Measurements from ENCODE around the gene HNMT.

Gene HNMT

DNA sequence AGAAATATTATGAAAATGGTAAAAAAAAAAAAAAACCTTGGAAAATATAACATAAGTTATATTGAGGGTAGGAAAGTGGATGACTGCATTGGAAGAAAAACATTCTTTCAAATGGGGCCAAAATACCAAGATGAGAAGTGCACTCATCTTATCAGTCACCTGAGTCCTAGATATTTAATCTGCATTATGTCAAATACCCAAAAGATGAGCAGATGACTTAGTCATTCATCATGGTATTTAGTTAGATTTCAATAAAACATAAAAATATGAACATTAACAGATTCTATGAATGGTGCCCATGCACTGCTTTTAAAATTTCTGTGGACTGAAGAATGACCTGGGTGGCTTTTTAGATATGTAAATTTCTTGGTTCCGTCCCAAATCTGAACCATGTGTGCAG is 56.9 kb downstream of the HNMT start:
- TF ChIP-seq, protein P1, sequence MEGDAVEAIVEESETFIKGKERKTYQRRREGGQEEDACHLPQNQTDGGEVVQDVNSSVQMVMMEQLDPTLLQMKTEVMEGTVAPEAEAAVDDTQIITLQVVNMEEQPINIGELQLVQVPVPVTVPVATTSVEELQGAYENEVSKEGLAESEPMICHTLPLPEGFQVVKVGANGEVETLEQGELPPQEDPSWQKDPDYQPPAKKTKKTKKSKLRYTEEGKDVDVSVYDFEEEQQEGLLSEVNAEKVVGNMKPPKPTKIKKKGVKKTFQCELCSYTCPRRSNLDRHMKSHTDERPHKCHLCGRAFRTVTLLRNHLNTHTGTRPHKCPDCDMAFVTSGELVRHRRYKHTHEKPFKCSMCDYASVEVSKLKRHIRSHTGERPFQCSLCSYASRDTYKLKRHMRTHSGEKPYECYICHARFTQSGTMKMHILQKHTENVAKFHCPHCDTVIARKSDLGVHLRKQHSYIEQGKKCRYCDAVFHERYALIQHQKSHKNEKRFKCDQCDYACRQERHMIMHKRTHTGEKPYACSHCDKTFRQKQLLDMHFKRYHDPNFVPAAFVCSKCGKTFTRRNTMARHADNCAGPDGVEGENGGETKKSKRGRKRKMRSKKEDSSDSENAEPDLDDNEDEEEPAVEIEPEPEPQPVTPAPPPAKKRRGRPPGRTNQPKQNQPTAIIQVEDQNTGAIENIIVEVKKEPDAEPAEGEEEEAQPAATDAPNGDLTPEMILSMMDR (IDR thresholded peaks at IDR 0.05; ENCODE audit: low read depth, low read length, poor library complexity, severe bottlenecking), result no peak
- no peak for TF ChIP-seq EZH2phosphoT487 (IDR thresholded peaks at IDR 0.05; ENCODE audit: borderline replicate concordance, low read length)
- H3K4me1 ChIP-seq (ENCODE audit: control insufficient read depth, low read length), result no peaks in the 10 kb centered on the region

DNA sequence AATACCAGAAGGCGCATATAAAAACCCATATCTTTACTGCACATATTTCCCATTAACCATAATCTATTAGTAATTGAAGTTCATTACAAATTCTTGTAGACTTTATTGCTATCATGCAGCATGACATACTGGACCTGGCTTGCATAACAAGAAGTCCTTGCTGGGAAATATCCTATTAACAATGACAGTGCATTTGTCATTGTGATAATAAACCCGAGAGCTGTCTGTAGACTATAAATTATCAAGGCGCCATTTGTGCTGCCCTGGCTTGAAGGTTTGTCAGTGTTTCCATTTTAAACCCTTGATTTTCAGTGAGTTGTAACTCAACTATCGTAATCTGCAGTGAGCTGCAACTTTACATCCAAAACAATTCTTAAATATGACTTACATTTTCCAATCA is 59.0 kb downstream of the HNMT start:
- TF ChIP-seq, protein P1 (IDR thresholded peaks at IDR 0.05; ENCODE audit: low read depth, low read length, poor library complexity, severe bottlenecking), result no peak
- no peak for TF ChIP-seq EZH2phosphoT487 (IDR thresholded peaks at IDR 0.05; ENCODE audit: borderline replicate concordance, low read length)
- H4K20me1 ChIP-seq (ENCODE audit: control insufficient read depth, insufficient read depth, low read depth, low read length), result no peaks in the 10 kb centered on the region
- H3K27me3 ChIP-seq (ENCODE audit: control insufficient read depth, low read length), result no peaks in the 10 kb centered on the region
- no peaks in the 10 kb centered on the region for H3K9me3 ChIP-seq (ENCODE audit: control insufficient read depth, insufficient read depth, low read length)
- H3K36me3 ChIP-seq (ENCODE audit: control insufficient read depth, low read length), result no peaks in the 10 kb centered on the region
- no peak overlapping the region for H3K27ac ChIP-seq (ENCODE audit: low read depth, low read length)
- H3K4me2 ChIP-seq (ENCODE audit: low read length), result no peak overlapping the region
- H3K79me2 ChIP-seq (ENCODE audit: control insufficient read depth, low read length), result no peaks in the 10 kb centered on the region
- no peaks in the 10 kb centered on the region for H3K4me1 ChIP-seq (ENCODE audit: control insufficient read depth, low read length)
- no peaks in the 10 kb centered on the region for H3F3A ChIP-seq (ENCODE audit: control insufficient read depth, insufficient read depth)
- H3K4me3 ChIP-seq (ENCODE audit: low read length), result no peak overlapping the region
- H3K9me2 ChIP-seq (replicated peaks; ENCODE audit: control insufficient read depth, low read length), result no peaks in the 10 kb centered on the region; the same call in 1 of the 2 replicates

More for the DNA sequence above, 56.9 kb downstream of the HNMT start:
- no peaks in the 10 kb centered on the region for H3K9me3 ChIP-seq (ENCODE audit: control insufficient read depth, insufficient read depth, low read length)
- no peaks in the 10 kb centered on the region for H4K20me1 ChIP-seq (ENCODE audit: control insufficient read depth, insufficient read depth, low read depth, low read length)
- H3K36me3 ChIP-seq (ENCODE audit: control insufficient read depth, low read length), result no peaks in the 10 kb centered on the region
- H3K27me3 ChIP-seq (ENCODE audit: control insufficient read depth, low read length), result no peaks in the 10 kb centered on the region
- no peaks in the 10 kb centered on the region for H3K79me2 ChIP-seq (ENCODE audit: control insufficient read depth, low read length)
- H3K4me3 ChIP-seq (ENCODE audit: low read length), result no peak overlapping the region
- H3K9me2 ChIP-seq (replicated peaks; ENCODE audit: control insufficient read depth, low read length), result no peaks in the 10 kb centered on the region; the same call in 1 of the 2 replicates
- no peaks in the 10 kb centered on the region for H3F3A ChIP-seq (ENCODE audit: control insufficient read depth, insufficient read depth)
- H3K4me2 ChIP-seq (ENCODE audit: low read length), result no peak overlapping the region
- H3K27ac ChIP-seq (ENCODE audit: low read depth, low read length), result no peak overlapping the region

DNA sequence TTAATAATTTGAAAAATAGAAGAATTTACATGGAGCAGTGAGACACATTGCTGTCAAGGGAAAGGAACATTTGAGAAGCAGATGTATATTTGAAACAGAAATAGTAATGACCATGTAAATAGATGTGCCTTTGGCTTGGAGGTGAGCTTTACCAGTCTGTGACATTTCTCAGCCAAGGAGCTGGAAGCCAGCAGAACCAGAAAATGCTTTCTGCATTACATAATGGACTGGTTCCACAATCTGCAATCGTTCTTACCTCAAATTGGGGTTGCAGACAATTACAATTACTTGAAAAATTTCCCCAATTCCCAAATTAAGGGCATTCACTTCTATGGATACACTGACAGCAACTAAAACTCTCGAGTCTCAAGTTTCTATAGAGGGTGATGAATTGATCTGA is 59.7 kb downstream of the HNMT start:
- no peak for TF ChIP-seq EZH2phosphoT487 (IDR thresholded peaks at IDR 0.05; ENCODE audit: borderline replicate concordance, low read length)
- TF ChIP-seq, protein P1 (IDR thresholded peaks at IDR 0.05; ENCODE audit: low read depth, low read length, poor library complexity, severe bottlenecking), result no peak
- H3K79me2 ChIP-seq (ENCODE audit: control insufficient read depth, low read length), result no peaks in the 10 kb centered on the region
- H3K9me2 ChIP-seq (replicated peaks; ENCODE audit: control insufficient read depth, low read length), result no peaks in the 10 kb centered on the region; the same call in 1 of the 2 replicates
- no peaks in the 10 kb centered on the region for H4K20me1 ChIP-seq (ENCODE audit: control insufficient read depth, insufficient read depth, low read depth, low read length)
- H3F3A ChIP-seq (ENCODE audit: control insufficient read depth, insufficient read depth), result no peaks in the 10 kb centered on the region
- H3K4me3 ChIP-seq (ENCODE audit: low read length), result no peak overlapping the region
- no peaks in the 10 kb centered on the region for H3K9me3 ChIP-seq (ENCODE audit: control insufficient read depth, insufficient read depth, low read length)
- H3K4me1 ChIP-seq (ENCODE audit: control insufficient read depth, low read length), result no peaks in the 10 kb centered on the region
- H3K27me3 ChIP-seq (ENCODE audit: control insufficient read depth, low read length), result no peaks in the 10 kb centered on the region
- H3K36me3 ChIP-seq (ENCODE audit: control insufficient read depth, low read length), result no peaks in the 10 kb centered on the region
- no peak overlapping the region for H3K27ac ChIP-seq (ENCODE audit: low read depth, low read length)
- H3K4me2 ChIP-seq (ENCODE audit: low read length), result no peak overlapping the region
